Measurements from ENCODE around the gene BABAM2.

DNA sequence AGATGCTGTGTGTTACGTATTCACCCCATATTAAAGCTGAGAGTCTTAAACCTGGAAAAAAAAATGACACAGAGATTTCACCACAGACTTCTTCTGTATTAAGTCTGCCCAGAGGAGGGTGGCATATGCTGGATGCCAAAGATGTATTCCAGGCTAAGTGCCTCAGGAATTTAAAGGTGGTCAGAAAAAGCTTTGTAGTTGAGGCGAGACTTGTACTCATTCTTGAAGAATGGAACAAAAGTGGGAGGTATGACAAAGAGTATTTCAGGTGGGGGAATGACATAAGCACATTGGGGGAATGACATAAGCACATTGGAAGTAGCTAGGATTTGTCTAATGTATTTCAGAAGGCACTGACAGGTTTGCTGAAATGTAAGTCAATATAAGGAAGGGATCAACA lies 98.6 kb downstream of the BABAM2 start:
- TF ChIP-seq, protein P1, sequence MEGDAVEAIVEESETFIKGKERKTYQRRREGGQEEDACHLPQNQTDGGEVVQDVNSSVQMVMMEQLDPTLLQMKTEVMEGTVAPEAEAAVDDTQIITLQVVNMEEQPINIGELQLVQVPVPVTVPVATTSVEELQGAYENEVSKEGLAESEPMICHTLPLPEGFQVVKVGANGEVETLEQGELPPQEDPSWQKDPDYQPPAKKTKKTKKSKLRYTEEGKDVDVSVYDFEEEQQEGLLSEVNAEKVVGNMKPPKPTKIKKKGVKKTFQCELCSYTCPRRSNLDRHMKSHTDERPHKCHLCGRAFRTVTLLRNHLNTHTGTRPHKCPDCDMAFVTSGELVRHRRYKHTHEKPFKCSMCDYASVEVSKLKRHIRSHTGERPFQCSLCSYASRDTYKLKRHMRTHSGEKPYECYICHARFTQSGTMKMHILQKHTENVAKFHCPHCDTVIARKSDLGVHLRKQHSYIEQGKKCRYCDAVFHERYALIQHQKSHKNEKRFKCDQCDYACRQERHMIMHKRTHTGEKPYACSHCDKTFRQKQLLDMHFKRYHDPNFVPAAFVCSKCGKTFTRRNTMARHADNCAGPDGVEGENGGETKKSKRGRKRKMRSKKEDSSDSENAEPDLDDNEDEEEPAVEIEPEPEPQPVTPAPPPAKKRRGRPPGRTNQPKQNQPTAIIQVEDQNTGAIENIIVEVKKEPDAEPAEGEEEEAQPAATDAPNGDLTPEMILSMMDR (tag by site-specific recombination; IDR thresholded peaks at IDR 0.05): no peak
- TF ChIP-seq ZNF266 (tag by site-specific recombination; IDR thresholded peaks at IDR 0.05; ENCODE audit: low read depth) (no peak), ZNF529 (tag by site-specific recombination; IDR thresholded peaks at IDR 0.05; ENCODE audit: insufficient replicate concordance) (no peak), ZFP3 (tag by site-specific recombination; IDR thresholded peaks at IDR 0.05; ENCODE audit: low read depth) (no peak), OSR2 (tag by site-specific recombination; IDR thresholded peaks at IDR 0.05) (no peak), ZNF391 (tag by site-specific recombination; IDR thresholded peaks at IDR 0.05; ENCODE audit: borderline replicate concordance, low read depth) (no peak)
- TF ChIP-seq, protein P2, sequence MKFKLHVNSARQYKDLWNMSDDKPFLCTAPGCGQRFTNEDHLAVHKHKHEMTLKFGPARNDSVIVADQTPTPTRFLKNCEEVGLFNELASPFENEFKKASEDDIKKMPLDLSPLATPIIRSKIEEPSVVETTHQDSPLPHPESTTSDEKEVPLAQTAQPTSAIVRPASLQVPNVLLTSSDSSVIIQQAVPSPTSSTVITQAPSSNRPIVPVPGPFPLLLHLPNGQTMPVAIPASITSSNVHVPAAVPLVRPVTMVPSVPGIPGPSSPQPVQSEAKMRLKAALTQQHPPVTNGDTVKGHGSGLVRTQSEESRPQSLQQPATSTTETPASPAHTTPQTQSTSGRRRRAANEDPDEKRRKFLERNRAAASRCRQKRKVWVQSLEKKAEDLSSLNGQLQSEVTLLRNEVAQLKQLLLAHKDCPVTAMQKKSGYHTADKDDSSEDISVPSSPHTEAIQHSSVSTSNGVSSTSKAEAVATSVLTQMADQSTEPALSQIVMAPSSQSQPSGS (tag by site-specific recombination; IDR thresholded peaks at IDR 0.05; ENCODE audit: low read depth): no peak
- TF ChIP-seq, protein P3, sequence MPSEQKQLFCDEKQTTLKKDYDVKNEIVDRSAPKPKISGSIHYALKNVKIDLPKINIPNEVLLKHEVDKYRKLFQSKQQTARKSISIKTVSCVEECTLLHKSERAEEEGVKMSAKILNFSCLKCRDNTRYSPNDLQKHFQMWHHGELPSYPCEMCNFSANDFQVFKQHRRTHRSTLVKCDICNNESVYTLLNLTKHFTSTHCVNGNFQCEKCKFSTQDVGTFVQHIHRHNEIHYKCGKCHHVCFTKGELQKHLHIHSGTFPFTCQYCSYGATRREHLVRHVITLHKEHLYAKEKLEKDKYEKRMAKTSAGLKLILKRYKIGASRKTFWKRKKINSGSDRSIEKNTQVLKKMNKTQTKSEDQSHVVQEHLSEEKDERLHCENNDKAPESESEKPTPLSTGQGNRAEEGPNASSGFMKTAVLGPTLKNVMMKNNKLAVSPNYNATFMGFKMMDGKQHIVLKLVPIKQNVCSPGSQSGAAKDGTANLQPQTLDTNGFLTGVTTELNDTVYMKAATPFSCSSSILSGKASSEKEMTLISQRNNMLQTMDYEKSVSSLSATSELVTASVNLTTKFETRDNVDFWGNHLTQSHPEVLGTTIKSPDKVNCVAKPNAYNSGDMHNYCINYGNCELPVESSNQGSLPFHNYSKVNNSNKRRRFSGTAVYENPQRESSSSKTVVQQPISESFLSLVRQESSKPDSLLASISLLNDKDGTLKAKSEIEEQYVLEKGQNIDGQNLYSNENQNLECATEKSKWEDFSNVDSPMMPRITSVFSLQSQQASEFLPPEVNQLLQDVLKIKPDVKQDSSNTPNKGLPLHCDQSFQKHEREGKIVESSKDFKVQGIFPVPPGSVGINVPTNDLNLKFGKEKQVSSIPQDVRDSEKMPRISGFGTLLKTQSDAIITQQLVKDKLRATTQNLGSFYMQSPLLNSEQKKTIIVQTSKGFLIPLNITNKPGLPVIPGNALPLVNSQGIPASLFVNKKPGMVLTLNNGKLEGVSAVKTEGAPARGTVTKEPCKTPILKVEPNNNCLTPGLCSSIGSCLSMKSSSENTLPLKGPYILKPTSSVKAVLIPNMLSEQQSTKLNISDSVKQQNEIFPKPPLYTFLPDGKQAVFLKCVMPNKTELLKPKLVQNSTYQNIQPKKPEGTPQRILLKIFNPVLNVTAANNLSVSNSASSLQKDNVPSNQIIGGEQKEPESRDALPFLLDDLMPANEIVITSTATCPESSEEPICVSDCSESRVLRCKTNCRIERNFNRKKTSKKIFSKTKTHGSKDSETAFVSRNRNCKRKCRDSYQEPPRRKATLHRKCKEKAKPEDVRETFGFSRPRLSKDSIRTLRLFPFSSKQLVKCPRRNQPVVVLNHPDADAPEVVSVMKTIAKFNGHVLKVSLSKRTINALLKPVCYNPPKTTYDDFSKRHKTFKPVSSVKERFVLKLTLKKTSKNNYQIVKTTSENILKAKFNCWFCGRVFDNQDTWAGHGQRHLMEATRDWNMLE (tag by site-specific recombination; conservative IDR thresholded peaks at IDR 0.05; ENCODE audit: low read depth): no peak
- TF ChIP-seq, protein P4, sequence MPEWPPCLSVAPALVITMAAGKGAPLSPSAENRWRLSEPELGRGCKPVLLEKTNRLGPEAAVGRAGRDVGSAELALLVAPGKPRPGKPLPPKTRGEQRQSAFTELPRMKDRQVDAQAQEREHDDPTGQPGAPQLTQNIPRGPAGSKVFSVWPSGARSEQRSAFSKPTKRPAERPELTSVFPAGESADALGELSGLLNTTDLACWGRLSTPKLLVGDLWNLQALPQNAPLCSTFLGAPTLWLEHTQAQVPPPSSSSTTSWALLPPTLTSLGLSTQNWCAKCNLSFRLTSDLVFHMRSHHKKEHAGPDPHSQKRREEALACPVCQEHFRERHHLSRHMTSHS (tag by site-specific recombination; IDR thresholded peaks at IDR 0.05): no peak
